ENCODE measurements around the gene CYSLTR2.

Gene CYSLTR2

DNA sequence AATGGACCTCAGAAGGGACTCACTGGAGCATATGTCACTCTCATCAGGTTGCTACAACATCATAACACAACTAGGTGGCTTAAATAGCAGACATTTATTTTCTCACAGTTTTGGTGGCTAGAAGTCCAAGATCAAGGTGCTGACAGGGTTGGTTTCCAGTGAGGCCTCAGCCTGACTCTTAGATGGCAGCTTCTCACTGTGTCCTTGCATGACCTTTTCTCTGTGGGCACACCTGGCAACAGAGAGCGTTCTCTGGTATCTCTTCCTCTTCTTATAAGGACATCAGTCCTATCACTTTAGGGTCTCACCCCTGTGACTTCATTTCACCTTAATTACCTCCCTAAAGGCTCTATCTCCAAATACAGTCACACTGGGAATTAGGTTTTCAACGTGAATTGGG is 74.5 kb downstream of the CYSLTR2 start:
- FAIRE-seq (no peak), DNase-seq (ENCODE audit: insufficient read length, low spot score) (no peak)
- no peak for TF ChIP-seq POU2F2 (IDR thresholded peaks at IDR 0.05; ENCODE audit: low read depth, low read length)
- TF ChIP-seq POLR2A (IDR thresholded peaks at IDR 0.05; ENCODE audit: low read depth, low read length), result no peak
- TF ChIP-seq TAF1 (IDR thresholded peaks at IDR 0.05; ENCODE audit: low read depth, low read length), result no peak
- TF ChIP-seq POLR2AphosphoS5 (IDR thresholded peaks at IDR 0.05; ENCODE audit: low read depth, low read length), result no peak
- TF ChIP-seq SPI1 (IDR thresholded peaks at IDR 0.05; ENCODE audit: low read depth, low read length), result no peak
- no peak for TF ChIP-seq PAX5 (IDR thresholded peaks at IDR 0.05; ENCODE audit: insufficient read depth, low read length, severe bottlenecking)

DNA sequence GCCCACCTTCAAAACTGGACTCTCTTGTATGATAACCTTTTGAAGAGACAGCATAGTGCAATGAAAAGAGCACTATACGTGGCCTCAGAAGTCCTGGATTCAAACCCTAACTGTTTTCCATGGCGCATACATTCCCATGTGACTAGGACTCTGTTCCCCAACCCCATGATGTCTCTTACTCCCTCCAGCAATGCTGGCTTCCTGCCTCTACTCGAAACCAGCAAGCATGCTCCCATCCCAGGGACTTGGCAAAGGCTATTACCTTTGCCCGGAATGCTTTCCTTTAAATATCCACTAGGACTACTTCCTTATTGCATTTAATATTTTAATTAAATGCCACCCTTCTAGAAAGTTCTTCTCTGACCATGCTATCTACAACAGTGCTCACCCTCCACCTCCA is 75.1 kb downstream of the CYSLTR2 start:
- TF ChIP-seq POLR2A (IDR thresholded peaks at IDR 0.05; ENCODE audit: low read depth, low read length) (no peak), POU2F2 (IDR thresholded peaks at IDR 0.05; ENCODE audit: low read depth, low read length) (no peak), SPI1 (IDR thresholded peaks at IDR 0.05; ENCODE audit: low read depth, low read length) (no peak), TAF1 (IDR thresholded peaks at IDR 0.05; ENCODE audit: low read depth, low read length) (no peak), PAX5 (IDR thresholded peaks at IDR 0.05; ENCODE audit: insufficient read depth, low read length, severe bottlenecking) (no peak)
- DNase-seq (ENCODE audit: insufficient read length, low spot score), result no peak
- no peak for FAIRE-seq

DNA sequence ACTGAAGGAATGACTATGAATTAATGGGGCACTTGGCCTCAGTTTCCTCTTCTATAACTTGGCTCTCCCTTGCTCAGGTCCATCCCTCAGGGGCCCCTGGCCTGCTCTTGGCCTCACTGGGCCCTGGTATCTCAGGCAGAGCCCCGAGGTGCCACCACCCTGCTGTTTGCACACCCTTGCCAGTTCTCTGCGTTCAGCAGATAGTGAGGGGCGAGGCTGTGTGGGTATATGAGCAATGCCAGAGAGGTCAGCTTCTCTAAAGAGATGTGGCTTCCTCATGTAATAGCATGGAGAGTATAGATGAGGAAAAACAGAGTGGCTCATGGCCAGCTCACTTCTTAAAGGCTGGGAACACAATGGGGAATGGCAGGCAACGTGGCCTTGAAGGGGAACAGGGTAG is 76.1 kb downstream of the CYSLTR2 start:
- TF ChIP-seq PAX5 (IDR thresholded peaks at IDR 0.05; ENCODE audit: insufficient read depth, low read length, severe bottlenecking) (no peak), POU2F2 (IDR thresholded peaks at IDR 0.05; ENCODE audit: low read depth, low read length) (no peak), SPI1 (IDR thresholded peaks at IDR 0.05; ENCODE audit: low read depth, low read length) (no peak), TAF1 (IDR thresholded peaks at IDR 0.05; ENCODE audit: low read depth, low read length) (no peak), POLR2A (IDR thresholded peaks at IDR 0.05; ENCODE audit: low read depth, low read length) (no peak), POLR2AphosphoS5 (IDR thresholded peaks at IDR 0.05; ENCODE audit: low read depth, low read length) (no peak)
- DNase-seq (ENCODE audit: insufficient read length, low spot score) (no peak), FAIRE-seq (no peak)

DNA sequence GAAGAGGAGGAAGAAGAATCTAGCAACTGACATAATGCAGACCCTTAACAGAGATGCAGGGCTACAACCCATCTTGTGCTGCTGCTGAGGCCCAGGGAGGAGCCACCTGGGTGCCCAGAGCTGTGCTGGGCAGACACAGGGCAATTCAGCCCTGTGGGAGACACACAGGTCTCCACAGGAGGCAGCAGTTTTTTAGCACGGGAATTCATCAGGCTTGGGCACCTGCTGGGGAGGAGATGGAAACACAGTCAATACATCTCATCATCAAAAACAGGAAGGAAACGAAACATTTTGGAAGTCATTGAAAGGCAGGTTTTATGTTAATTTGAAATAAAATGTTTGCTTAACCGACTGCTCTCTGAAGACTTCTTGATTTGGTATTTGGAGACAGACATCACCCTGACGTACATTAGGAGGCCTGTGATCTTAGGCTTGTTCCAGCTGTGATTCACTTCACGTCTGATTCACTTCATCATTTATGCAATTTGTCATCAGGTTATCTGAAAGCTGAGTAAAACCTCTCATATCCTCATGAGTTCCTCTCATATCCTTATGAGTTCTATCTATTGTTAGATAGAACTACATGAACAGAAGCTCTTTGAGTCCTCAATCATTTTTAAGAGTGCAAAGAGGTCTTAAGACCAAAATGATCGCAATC is 77.4 kb downstream of the CYSLTR2 start:
- peak; percentile 40 for FAIRE-seq
- no peak for DNase-seq (ENCODE audit: insufficient read length, low spot score)
- TF ChIP-seq TAF1 (IDR thresholded peaks at IDR 0.05; ENCODE audit: low read depth, low read length) (no peak), POU2F2 (IDR thresholded peaks at IDR 0.05; ENCODE audit: low read depth, low read length) (no peak), POLR2A (IDR thresholded peaks at IDR 0.05; ENCODE audit: low read depth, low read length) (no peak), POLR2AphosphoS5 (IDR thresholded peaks at IDR 0.05; ENCODE audit: low read depth, low read length) (no peak), PAX5 (IDR thresholded peaks at IDR 0.05; ENCODE audit: insufficient read depth, low read length, severe bottlenecking) (no peak), SPI1 (IDR thresholded peaks at IDR 0.05; ENCODE audit: low read depth, low read length) (0 out of 2 replicates have a peak, but pooled peaks have one; percentile 2)

DNA sequence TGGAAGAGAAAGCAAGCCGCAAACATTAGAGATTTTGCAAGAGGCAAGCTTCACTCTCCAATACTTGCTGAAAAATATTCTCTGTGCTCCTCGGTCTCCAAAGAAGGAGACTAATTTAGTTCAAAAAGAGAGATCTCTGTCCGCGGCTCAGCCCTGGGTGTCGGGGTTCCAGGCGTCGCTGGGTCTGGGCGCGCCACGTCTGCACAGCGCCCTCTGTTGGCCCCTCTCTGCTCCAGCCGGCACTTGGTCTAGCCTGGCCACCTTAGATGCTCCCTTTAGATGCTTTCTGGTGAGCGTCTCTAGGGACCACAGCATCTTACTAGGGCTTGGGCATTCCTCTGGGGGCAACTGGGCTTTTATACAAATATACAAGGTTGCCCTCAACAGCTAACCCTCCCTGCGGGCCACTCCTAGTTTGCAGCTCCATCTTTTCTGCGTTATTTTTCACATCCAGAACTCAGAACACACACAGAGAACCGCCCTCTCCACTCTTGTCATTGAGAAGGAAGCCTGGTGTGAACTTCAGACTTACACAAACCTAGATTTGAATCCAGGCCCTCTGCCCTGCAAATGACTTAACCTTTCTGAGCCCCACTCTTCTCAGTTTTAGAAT is 78.3 kb downstream of the CYSLTR2 start:
- DNase-seq (ENCODE audit: insufficient read length, low spot score), result peak; percentile 35
- no peak for TF ChIP-seq POLR2AphosphoS5 (IDR thresholded peaks at IDR 0.05; ENCODE audit: low read depth, low read length)
- no peak for TF ChIP-seq POLR2A (IDR thresholded peaks at IDR 0.05; ENCODE audit: low read depth, low read length)
- no peak for TF ChIP-seq SPI1 (IDR thresholded peaks at IDR 0.05; ENCODE audit: low read depth, low read length)
- no peak for TF ChIP-seq POU2F2 (IDR thresholded peaks at IDR 0.05; ENCODE audit: low read depth, low read length)
- TF ChIP-seq PAX5 (IDR thresholded peaks at IDR 0.05; ENCODE audit: insufficient read depth, low read length, severe bottlenecking), result no peak
- TF ChIP-seq TAF1 (IDR thresholded peaks at IDR 0.05; ENCODE audit: low read depth, low read length), result no peak
- peak; percentile 81 for FAIRE-seq

DNA sequence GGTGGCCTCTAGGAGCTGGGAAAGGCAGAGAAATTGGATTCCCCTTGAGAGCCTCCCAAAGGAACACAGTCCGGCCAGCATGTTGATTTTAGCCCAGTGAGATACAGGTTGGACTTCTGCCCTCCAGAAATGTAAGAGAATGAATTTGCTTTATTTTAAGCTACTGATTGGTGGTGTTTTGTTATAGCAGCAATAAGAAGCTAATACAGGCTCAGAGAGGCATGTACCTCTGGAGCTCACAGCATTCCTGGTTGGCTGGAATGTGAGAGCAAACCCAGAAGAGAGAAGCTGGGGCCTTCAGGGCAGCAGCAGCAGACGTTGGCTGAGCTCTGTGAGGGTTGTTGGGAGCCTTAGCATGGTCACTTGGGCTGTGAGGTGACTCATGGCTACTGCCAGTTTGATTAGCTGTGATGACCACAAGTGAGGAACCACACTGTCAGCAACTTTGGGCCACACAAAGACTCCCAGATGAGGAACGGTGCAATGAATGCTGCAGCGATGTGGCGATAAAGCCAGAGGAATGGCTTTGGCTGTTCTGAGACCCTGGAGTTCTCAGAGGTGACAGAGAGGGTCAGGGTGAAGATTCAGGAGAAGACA is 80.1 kb downstream of the CYSLTR2 start:
- no peak for DNase-seq (ENCODE audit: insufficient read length, low spot score)
- no peak for TF ChIP-seq POLR2AphosphoS5 (IDR thresholded peaks at IDR 0.05; ENCODE audit: low read depth, low read length)

DNA sequence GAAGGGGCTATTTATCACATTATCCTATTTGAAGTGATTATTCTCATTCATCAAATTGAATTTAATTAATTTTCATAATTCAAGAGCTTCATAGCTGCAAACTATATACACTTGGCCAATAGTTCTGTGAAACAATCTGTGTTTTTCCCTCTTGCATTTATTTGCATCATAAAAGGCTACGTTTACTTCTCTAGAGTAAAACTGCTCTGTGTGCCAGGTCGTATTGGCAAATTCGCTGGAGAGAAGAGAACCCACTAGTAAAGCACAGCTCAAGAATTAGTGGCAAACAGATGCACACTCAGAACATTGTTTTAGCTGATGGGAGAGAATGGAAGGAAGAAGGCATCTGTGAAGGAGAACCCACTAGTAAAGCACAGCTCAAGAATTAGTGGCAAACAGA is 81.8 kb downstream of the CYSLTR2 start:
- TF ChIP-seq POU2F2 (IDR thresholded peaks at IDR 0.05; ENCODE audit: low read depth, low read length) (no peak), TAF1 (IDR thresholded peaks at IDR 0.05; ENCODE audit: low read depth, low read length) (no peak), POLR2AphosphoS5 (IDR thresholded peaks at IDR 0.05; ENCODE audit: low read depth, low read length) (no peak), SPI1 (IDR thresholded peaks at IDR 0.05; ENCODE audit: low read depth, low read length) (no peak), PAX5 (IDR thresholded peaks at IDR 0.05; ENCODE audit: insufficient read depth, low read length, severe bottlenecking) (no peak), POLR2A (IDR thresholded peaks at IDR 0.05; ENCODE audit: low read depth, low read length) (no peak)
- DNase-seq (ENCODE audit: insufficient read length, low spot score) (no peak), FAIRE-seq (no peak)

More for the DNA sequence above, 80.1 kb downstream of the CYSLTR2 start:
- FAIRE-seq, result no peak

DNA sequence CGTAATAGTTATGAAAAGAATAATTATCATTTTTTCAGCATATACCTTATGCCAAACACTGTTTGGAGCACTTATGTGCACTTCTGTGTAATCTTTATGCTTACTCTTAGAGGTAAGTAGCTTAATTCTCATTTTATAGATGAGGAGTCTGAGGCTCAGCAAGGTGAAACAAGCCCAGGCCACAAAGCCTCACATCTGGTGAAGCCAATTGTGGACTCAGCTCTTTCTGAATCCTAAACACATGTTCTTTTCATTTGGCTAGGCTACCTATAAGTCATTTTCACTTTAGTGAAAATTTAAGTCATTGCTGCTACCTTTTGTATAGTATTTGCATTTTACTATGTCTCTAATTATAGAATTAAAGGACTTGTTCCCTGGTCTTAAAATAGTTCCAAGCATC is 84.0 kb downstream of the CYSLTR2 start:
- no peak for FAIRE-seq
- no peak for DNase-seq (ENCODE audit: insufficient read length, low spot score)
- no peak for TF ChIP-seq PAX5 (IDR thresholded peaks at IDR 0.05; ENCODE audit: insufficient read depth, low read length, severe bottlenecking)
- TF ChIP-seq POU2F2 (IDR thresholded peaks at IDR 0.05; ENCODE audit: low read depth, low read length), result no peak
- no peak for TF ChIP-seq SPI1 (IDR thresholded peaks at IDR 0.05; ENCODE audit: low read depth, low read length)
- TF ChIP-seq TAF1 (IDR thresholded peaks at IDR 0.05; ENCODE audit: low read depth, low read length), result no peak
- no peak for TF ChIP-seq POLR2A (IDR thresholded peaks at IDR 0.05; ENCODE audit: low read depth, low read length)
- no peak for TF ChIP-seq POLR2AphosphoS5 (IDR thresholded peaks at IDR 0.05; ENCODE audit: low read depth, low read length)

DNA sequence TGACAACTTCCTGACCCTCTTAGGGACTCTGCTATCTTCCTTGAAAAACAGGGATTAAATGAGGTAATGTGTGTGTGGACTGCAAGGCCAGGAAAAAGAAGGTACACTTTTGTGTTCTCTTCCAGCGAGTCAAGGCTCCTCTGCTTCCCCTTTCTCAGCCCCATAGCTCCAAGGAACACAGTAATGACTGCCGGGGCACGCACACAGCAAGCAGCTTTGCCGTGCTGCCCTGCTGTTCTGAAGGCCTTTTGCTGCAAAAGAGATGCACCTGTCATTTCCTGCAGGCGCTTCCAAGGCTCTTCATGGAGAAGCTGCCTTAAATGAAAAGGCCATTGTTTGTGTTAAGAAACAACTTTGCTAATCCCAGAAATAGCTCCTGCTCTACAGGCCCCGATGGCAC is 84.6 kb downstream of the CYSLTR2 start:
- FAIRE-seq (no peak), DNase-seq (ENCODE audit: insufficient read length, low spot score) (no peak)
- TF ChIP-seq SPI1 (IDR thresholded peaks at IDR 0.05; ENCODE audit: low read depth, low read length) (no peak), POU2F2 (IDR thresholded peaks at IDR 0.05; ENCODE audit: low read depth, low read length) (no peak), POLR2AphosphoS5 (IDR thresholded peaks at IDR 0.05; ENCODE audit: low read depth, low read length) (no peak), PAX5 (IDR thresholded peaks at IDR 0.05; ENCODE audit: insufficient read depth, low read length, severe bottlenecking) (no peak), POLR2A (IDR thresholded peaks at IDR 0.05; ENCODE audit: low read depth, low read length) (no peak), TAF1 (IDR thresholded peaks at IDR 0.05; ENCODE audit: low read depth, low read length) (no peak)
